NOMO-1 treated with DMSO at 0.1 percent for 48 hours (cell line): ENCODE measurements around the gene KLK11.

Experiments used
- DNase-seq: peaks from one replicate; lab custom pipeline; 2025; ENCODE audit not compliant: unreplicated experiment; lab: John Stamatoyannopoulos, UW

KLK11 gene

DNA sequence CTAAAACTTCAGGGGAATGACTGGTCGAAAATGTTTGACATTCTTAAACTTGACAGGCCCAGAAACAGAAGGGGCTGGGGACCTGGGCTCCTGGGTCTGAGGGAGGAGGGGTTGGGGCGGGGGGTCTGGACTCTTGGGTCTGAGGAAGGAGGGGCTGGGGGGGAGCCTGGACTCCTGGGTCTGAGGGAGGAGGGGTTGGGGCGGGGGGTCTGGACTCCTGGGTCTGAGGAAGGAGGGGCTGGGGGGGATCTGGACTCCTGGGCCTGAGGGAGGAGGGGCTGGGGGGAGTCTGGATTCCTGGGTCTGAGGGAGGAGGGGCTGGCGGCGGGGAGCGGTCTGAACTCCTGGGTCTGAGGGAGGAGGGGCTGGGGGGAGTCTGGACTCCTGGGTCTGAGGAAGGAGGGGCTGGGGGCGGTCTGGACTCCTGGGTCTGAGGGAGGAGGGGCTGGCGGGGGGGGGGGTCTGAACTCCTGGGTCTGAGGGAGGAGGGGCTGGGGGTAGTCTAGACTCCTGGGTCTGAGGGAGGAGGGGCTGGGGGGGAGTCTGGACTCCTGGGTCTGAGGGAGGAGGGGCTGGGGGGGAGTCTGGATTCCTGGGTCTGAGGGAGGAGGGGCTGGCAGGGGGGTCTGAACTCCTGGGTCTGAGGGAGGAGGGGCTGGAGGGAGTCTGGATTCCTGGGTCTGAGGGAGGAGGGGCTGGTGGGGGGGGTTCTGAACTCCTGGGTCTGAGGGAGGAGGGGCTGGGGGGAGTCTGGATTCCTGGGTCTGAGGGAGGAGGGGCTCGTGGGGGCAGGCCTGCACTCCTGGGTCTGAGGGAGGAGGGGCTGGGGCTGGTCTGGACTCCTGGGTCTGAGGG lies 51.5 kb downstream of the KLK11 start:
- DNase-seq = no peak

DNA sequence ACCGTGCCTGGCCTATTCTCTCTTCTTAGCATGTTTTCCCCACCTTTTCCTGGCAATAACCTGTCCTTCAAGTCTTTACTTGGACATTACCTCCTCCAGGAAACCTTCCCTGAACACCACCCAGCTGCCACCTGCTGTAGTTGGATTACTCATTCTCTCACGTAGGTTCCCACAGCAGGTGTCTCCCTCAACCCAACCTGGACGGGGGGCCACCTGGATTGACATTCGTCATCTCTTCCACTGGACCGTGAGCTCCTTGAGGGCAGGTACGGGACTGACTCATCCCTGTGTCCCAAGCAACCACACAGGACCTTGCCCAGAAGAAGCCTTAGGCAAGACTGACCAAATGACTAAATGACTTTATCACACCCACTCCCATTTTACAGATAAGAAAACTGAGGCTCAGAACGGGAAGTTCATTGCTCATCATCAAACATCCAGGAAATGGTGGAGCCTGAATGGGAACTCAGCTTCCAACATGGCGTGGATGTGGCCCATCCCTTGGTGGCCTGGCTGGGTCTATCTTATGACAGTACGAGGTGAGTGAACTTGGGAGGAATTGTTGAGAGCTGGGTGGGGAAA lies 53.5 kb downstream of the KLK11 start:
- DNase-seq = no peak
